Loucy (cell line): ENCODE results near the gene RAD51B.

Source experiments
- EZH2phosphoT487 ChIP-seq: fragments of 200-600 bp; IDR thresholded peaks from 2 replicates; pipeline ENCODE4 v1.6.1; 2018; ENCODE audit warnings: antibody characterized with exemption, mild to moderate bottlenecking, moderate library complexity, borderline replicate concordance
- TF ChIP-seq, protein P1 (sequence below): fragments of 200-600 bp; sonication (generic); conservative IDR thresholded peaks from 2 replicates; pipeline ENCODE4 v1.5.1; 2014; ENCODE audit warnings: mild to moderate bottlenecking, antibody characterized with exemption, low read length

DNA sequence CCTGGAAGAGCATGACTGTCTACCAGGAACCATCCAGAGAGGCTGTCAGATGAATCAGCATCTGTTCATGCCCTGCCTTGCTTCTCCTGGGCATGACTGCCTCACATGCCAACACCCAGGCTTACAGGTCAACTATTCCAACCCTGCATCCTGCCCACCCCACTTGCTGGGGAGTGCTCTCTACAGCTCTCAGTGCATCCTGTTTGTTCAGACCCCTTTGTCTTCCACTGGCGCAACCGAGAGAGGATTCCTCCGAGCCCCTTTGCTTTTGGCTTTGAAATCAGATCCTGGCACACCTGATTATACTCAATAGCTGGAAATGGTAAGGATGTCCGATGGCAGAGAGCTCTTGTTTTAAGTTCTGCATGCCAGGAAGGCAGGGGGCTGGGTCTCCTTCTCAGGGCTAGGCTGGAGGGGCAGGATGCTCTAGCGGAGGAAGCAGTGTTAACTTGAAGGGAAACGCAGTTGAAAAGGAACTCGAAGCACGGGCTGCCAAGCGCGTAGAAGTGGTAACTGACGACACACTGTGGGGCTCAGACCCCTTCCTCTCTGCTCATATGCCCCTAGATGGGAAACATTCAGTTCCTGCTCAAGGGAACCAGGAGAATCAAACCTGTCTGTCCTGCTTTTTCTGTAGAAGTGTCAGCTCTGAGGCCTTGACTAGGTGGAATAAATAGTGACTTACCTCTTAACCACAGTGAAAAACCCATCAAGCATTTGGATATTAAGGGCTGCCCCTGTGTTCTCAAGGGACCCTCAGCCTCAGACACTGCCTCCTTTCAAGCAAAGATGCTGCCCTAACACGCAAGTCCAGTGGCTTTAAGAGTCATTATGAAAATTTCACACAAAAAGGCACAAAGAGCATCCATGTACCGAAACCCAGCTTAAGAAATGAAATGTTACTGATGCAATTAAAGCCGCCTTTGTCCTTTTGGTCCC is 675.8 kb downstream of the RAD51B start:
- TF ChIP-seq, protein P1, sequence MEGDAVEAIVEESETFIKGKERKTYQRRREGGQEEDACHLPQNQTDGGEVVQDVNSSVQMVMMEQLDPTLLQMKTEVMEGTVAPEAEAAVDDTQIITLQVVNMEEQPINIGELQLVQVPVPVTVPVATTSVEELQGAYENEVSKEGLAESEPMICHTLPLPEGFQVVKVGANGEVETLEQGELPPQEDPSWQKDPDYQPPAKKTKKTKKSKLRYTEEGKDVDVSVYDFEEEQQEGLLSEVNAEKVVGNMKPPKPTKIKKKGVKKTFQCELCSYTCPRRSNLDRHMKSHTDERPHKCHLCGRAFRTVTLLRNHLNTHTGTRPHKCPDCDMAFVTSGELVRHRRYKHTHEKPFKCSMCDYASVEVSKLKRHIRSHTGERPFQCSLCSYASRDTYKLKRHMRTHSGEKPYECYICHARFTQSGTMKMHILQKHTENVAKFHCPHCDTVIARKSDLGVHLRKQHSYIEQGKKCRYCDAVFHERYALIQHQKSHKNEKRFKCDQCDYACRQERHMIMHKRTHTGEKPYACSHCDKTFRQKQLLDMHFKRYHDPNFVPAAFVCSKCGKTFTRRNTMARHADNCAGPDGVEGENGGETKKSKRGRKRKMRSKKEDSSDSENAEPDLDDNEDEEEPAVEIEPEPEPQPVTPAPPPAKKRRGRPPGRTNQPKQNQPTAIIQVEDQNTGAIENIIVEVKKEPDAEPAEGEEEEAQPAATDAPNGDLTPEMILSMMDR, result no peak
- no peak for TF ChIP-seq EZH2phosphoT487
